A673 (cell line): ENCODE measurements around the gene KCNAB2.

Experiments used
- EZH2 ChIP-seq: fragments of 200-600 bp; sonication (generic); IDR thresholded peaks from 2 replicates; pipeline ENCODE4 v1.6.1; 2017; ENCODE audit warnings: borderline replicate concordance, low read depth, mild to moderate bottlenecking, mixed read lengths, antibody characterized with exemption, low read length; ENCODE audit not compliant: poor library complexity, severe bottlenecking
- TF ChIP-seq, protein P1 (sequence below): fragments of 300-800, 200-600 bp; sonication (generic); conservative IDR thresholded peaks from 2 replicates; pipeline ENCODE4 v1.5.1; 2017; ENCODE audit warnings: low read depth, mild to moderate bottlenecking, antibody characterized with exemption, low read length, moderate library complexity, mixed read lengths

- TF ChIP-seq, protein P1, sequence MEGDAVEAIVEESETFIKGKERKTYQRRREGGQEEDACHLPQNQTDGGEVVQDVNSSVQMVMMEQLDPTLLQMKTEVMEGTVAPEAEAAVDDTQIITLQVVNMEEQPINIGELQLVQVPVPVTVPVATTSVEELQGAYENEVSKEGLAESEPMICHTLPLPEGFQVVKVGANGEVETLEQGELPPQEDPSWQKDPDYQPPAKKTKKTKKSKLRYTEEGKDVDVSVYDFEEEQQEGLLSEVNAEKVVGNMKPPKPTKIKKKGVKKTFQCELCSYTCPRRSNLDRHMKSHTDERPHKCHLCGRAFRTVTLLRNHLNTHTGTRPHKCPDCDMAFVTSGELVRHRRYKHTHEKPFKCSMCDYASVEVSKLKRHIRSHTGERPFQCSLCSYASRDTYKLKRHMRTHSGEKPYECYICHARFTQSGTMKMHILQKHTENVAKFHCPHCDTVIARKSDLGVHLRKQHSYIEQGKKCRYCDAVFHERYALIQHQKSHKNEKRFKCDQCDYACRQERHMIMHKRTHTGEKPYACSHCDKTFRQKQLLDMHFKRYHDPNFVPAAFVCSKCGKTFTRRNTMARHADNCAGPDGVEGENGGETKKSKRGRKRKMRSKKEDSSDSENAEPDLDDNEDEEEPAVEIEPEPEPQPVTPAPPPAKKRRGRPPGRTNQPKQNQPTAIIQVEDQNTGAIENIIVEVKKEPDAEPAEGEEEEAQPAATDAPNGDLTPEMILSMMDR = no peak
- TF ChIP-seq EZH2 = no peak
These were observed 31.3 kb upstream of the KCNAB2 start for GRCh38 chr1:6014130-6014999.
